ENCODE measurements around the gene GSDME.
A peak's percentile ranks its signal among the peaks of the same experiment; 100 is the strongest.

GSDME gene

GRCh38 chr7:24741679-24742505 is 15.4 kb downstream of the GSDME start:
- peak; percentile 83 for DNase-seq
- WGBS, result 51% methylated on average over 13 of the region's 14 CpGs
- peak overlapping the region; percentile 91 for H3K27ac ChIP-seq (ENCODE audit: low read length, poor library complexity, severe bottlenecking)
- no peak overlapping the region for H3K4me2 ChIP-seq (ENCODE audit: low read length, poor library complexity, severe bottlenecking)
- peaks cover 16 to 28% of the 10 kb centered on the region in 2 experiments for H3K36me3 ChIP-seq (ENCODE audit: control insufficient read depth in 1 of 2, insufficient read depth in 2 of 2, low read depth in 1 of 2, low read length in 2 of 2)
- no peak overlapping the region for H2AFZ ChIP-seq (ENCODE audit: low read depth, low read length)
- H4K91ac ChIP-seq (ENCODE audit: low read length), result no peak overlapping the region
- H2BK12ac ChIP-seq (ENCODE audit: low read length in 2 of 2), result peak overlapping the region in 1 of 2 experiments; percentile 23
- peaks cover 14% of the 10 kb centered on the region for H3K4me1 ChIP-seq (ENCODE audit: control insufficient read depth, insufficient read depth, low read depth, low read length)
- H2AK5ac ChIP-seq (ENCODE audit: low read length, severe bottlenecking), result peak overlapping the region; percentile 75
- no peak overlapping the region for H3K23ac ChIP-seq (ENCODE audit: low read length in 2 of 2)
- peaks cover 14% of the 10 kb centered on the region for H3K9me3 ChIP-seq (ENCODE audit: control insufficient read depth, low read length)
- H3K9ac ChIP-seq (ENCODE audit: low read length), result peak overlapping the region; percentile 75
- peaks cover 22% of the 10 kb centered on the region for H3K79me1 ChIP-seq (replicated peaks; ENCODE audit: low read length, poor library complexity, severe bottlenecking)
- no peak overlapping the region for H2BK120ac ChIP-seq (ENCODE audit: low read depth, low read length)
- no peak overlapping the region for H3K18ac ChIP-seq (ENCODE audit: low read depth in 1 of 2, low read length in 2 of 2)
- H2BK5ac ChIP-seq (ENCODE audit: low read depth, low read length, poor library complexity, severe bottlenecking), result peak overlapping the region; percentile 87
- no peaks in the 10 kb centered on the region for H3K27me3 ChIP-seq (ENCODE audit: control insufficient read depth in 1 of 2, insufficient read depth in 1 of 2, low read length in 2 of 2)
- no peak overlapping the region for H4K8ac ChIP-seq (ENCODE audit: low read length)
- H3K4ac ChIP-seq (ENCODE audit: low read depth in 1 of 2, low read length in 2 of 2), result no peak overlapping the region
- no peak overlapping the region for H3K14ac ChIP-seq (ENCODE audit: low read length in 2 of 2)
- no peak overlapping the region for H2BK15ac ChIP-seq (ENCODE audit: low read depth, poor library complexity, severe bottlenecking)
- H3K4me3 ChIP-seq (ENCODE audit: insufficient read depth in 1 of 2, low read depth in 1 of 2, low read length in 2 of 2), result no peak overlapping the region

- H3K27ac ChIP-seq (ENCODE audit: low read length, poor library complexity, severe bottlenecking), result no peak overlapping the region
- no peak overlapping the region for H3K9ac ChIP-seq (ENCODE audit: low read length)
- WGBS, result 96% methylated on average over 7 of the region's 9 CpGs
- H3K79me1 ChIP-seq (replicated peaks; ENCODE audit: low read length, poor library complexity, severe bottlenecking), result peaks cover 15% of the 10 kb centered on the region
- H2BK15ac ChIP-seq (ENCODE audit: low read depth, poor library complexity, severe bottlenecking), result no peak overlapping the region
- peaks cover 14% of the 10 kb centered on the region for H3K4me1 ChIP-seq (ENCODE audit: control insufficient read depth, insufficient read depth, low read depth, low read length)
- no peak overlapping the region for H3K23ac ChIP-seq (ENCODE audit: low read length in 2 of 2)
- H3K14ac ChIP-seq (ENCODE audit: low read length in 2 of 2), result no peak overlapping the region
- H2BK120ac ChIP-seq (ENCODE audit: low read depth, low read length), result no peak overlapping the region
- H3K4me2 ChIP-seq (ENCODE audit: low read length, poor library complexity, severe bottlenecking), result no peak overlapping the region
- no peak overlapping the region for H2AFZ ChIP-seq (ENCODE audit: low read depth, low read length)
- H3K36me3 ChIP-seq (ENCODE audit: control insufficient read depth in 1 of 2, insufficient read depth in 2 of 2, low read depth in 1 of 2, low read length in 2 of 2), result peaks cover 12 to 20% of the 10 kb centered on the region in 2 experiments
- no peak overlapping the region for H2BK5ac ChIP-seq (ENCODE audit: low read depth, low read length, poor library complexity, severe bottlenecking)
- peaks cover 14% of the 10 kb centered on the region for H3K9me3 ChIP-seq (ENCODE audit: control insufficient read depth, low read length)
- H4K8ac ChIP-seq (ENCODE audit: low read length), result no peak overlapping the region
- no peak overlapping the region for H3K18ac ChIP-seq (ENCODE audit: low read depth in 1 of 2, low read length in 2 of 2)
- H2AK5ac ChIP-seq (ENCODE audit: low read length, severe bottlenecking), result peak overlapping the region; percentile 57
- H3K4me3 ChIP-seq (ENCODE audit: insufficient read depth in 1 of 2, low read depth in 1 of 2, low read length in 2 of 2), result no peak overlapping the region
- H2BK12ac ChIP-seq (ENCODE audit: low read length in 2 of 2), result no peak overlapping the region
- no peak overlapping the region for H4K91ac ChIP-seq (ENCODE audit: low read length)
- no peak overlapping the region for H3K4ac ChIP-seq (ENCODE audit: low read depth in 1 of 2, low read length in 2 of 2)
- no peak for DNase-seq
- no peaks in the 10 kb centered on the region for H3K27me3 ChIP-seq (ENCODE audit: control insufficient read depth in 1 of 2, insufficient read depth in 1 of 2, low read length in 2 of 2)
Observed at GRCh38 chr7:24740871-24741270, 16.4 kb downstream of the GSDME start.

- no peak overlapping the region for H2BK5ac ChIP-seq (ENCODE audit: low read depth, low read length, poor library complexity, severe bottlenecking)
- DNase-seq, result no peak
- no peak overlapping the region for H3K9ac ChIP-seq (ENCODE audit: low read length)
- H2AFZ ChIP-seq (ENCODE audit: low read depth, low read length), result no peak overlapping the region
- H3K36me3 ChIP-seq (ENCODE audit: control insufficient read depth in 1 of 2, insufficient read depth in 2 of 2, low read depth in 1 of 2, low read length in 2 of 2), result peaks cover 7 to 12% of the 10 kb centered on the region in 2 experiments
- no peak overlapping the region for H2BK120ac ChIP-seq (ENCODE audit: low read depth, low read length)
- H3K4me1 ChIP-seq (ENCODE audit: control insufficient read depth, insufficient read depth, low read depth, low read length), result peaks cover 14% of the 10 kb centered on the region
- H3K27ac ChIP-seq (ENCODE audit: low read length, poor library complexity, severe bottlenecking), result no peak overlapping the region
- WGBS, result 83% methylated on average over 1 of the region's 1 CpG
- H2BK12ac ChIP-seq (ENCODE audit: low read length in 2 of 2), result no peak overlapping the region
- no peak overlapping the region for H2BK15ac ChIP-seq (ENCODE audit: low read depth, poor library complexity, severe bottlenecking)
- no peak overlapping the region for H3K23ac ChIP-seq (ENCODE audit: low read length in 2 of 2)
- H3K4me2 ChIP-seq (ENCODE audit: low read length, poor library complexity, severe bottlenecking), result no peak overlapping the region
- H3K4me3 ChIP-seq (ENCODE audit: insufficient read depth in 1 of 2, low read depth in 1 of 2, low read length in 2 of 2), result no peak overlapping the region
- H3K27me3 ChIP-seq (ENCODE audit: control insufficient read depth in 1 of 2, insufficient read depth in 1 of 2, low read length in 2 of 2), result no peaks in the 10 kb centered on the region
- no peak overlapping the region for H3K4ac ChIP-seq (ENCODE audit: low read depth in 1 of 2, low read length in 2 of 2)
- no peak overlapping the region for H4K8ac ChIP-seq (ENCODE audit: low read length)
- peaks cover 11% of the 10 kb centered on the region for H3K79me1 ChIP-seq (replicated peaks; ENCODE audit: low read length, poor library complexity, severe bottlenecking)
- no peak overlapping the region for H3K18ac ChIP-seq (ENCODE audit: low read depth in 1 of 2, low read length in 2 of 2)
- no peak overlapping the region for H3K14ac ChIP-seq (ENCODE audit: low read length in 2 of 2)
- H2AK5ac ChIP-seq (ENCODE audit: low read length, severe bottlenecking), result no peak overlapping the region
- no peak overlapping the region for H4K91ac ChIP-seq (ENCODE audit: low read length)
- H3K9me3 ChIP-seq (ENCODE audit: control insufficient read depth, low read length), result peaks cover 14% of the 10 kb centered on the region
Observed at GRCh38 chr7:24739306-24739705, 18.0 kb downstream of the GSDME start.

GRCh38 chr7:24738577-24738976 is 18.7 kb downstream of the GSDME start:
- no peak overlapping the region for H3K9ac ChIP-seq (ENCODE audit: low read length)
- H3K27ac ChIP-seq (ENCODE audit: low read length, poor library complexity, severe bottlenecking), result no peak overlapping the region
- no peak overlapping the region for H3K14ac ChIP-seq (ENCODE audit: low read length in 2 of 2)
- H2BK15ac ChIP-seq (ENCODE audit: low read depth, poor library complexity, severe bottlenecking), result no peak overlapping the region
- H2AK5ac ChIP-seq (ENCODE audit: low read length, severe bottlenecking), result no peak overlapping the region
- no peak overlapping the region for H3K23ac ChIP-seq (ENCODE audit: low read length in 2 of 2)
- H2BK12ac ChIP-seq (ENCODE audit: low read length in 2 of 2), result no peak overlapping the region
- no peak overlapping the region for H3K4me2 ChIP-seq (ENCODE audit: low read length, poor library complexity, severe bottlenecking)
- peaks cover 4 to 8% of the 10 kb centered on the region in 2 experiments for H3K36me3 ChIP-seq (ENCODE audit: control insufficient read depth in 1 of 2, insufficient read depth in 2 of 2, low read depth in 1 of 2, low read length in 2 of 2)
- no peak overlapping the region for H3K18ac ChIP-seq (ENCODE audit: low read depth in 1 of 2, low read length in 2 of 2)
- no peak overlapping the region for H4K8ac ChIP-seq (ENCODE audit: low read length)
- H2BK5ac ChIP-seq (ENCODE audit: low read depth, low read length, poor library complexity, severe bottlenecking), result no peak overlapping the region
- H3K27me3 ChIP-seq (ENCODE audit: control insufficient read depth in 1 of 2, insufficient read depth in 1 of 2, low read length in 2 of 2), result no peaks in the 10 kb centered on the region
- H2BK120ac ChIP-seq (ENCODE audit: low read depth, low read length), result no peak overlapping the region
- DNase-seq, result no peak
- no peak overlapping the region for H2AFZ ChIP-seq (ENCODE audit: low read depth, low read length)
- peaks cover 14% of the 10 kb centered on the region for H3K9me3 ChIP-seq (ENCODE audit: control insufficient read depth, low read length)
- H3K79me1 ChIP-seq (replicated peaks; ENCODE audit: low read length, poor library complexity, severe bottlenecking), result peaks cover 14% of the 10 kb centered on the region
- no peak overlapping the region for H3K4ac ChIP-seq (ENCODE audit: low read depth in 1 of 2, low read length in 2 of 2)
- H3K4me3 ChIP-seq (ENCODE audit: insufficient read depth in 1 of 2, low read depth in 1 of 2, low read length in 2 of 2), result peak overlapping the region in 1 of 2 experiments; percentile 8
- H3K4me1 ChIP-seq (ENCODE audit: control insufficient read depth, insufficient read depth, low read depth, low read length), result peaks cover 16% of the 10 kb centered on the region
- no peak overlapping the region for H4K91ac ChIP-seq (ENCODE audit: low read length)
- no CpG with 5 or more reads among the region's 1 CpG for WGBS
